Measurements from ENCODE around the gene PGF.
"Not testable (repeated sequence)": the region's sequence is repeated elsewhere in the genome, so short reads cannot be mapped to it uniquely, and the experiment has no call there.

Gene PGF

DNA sequence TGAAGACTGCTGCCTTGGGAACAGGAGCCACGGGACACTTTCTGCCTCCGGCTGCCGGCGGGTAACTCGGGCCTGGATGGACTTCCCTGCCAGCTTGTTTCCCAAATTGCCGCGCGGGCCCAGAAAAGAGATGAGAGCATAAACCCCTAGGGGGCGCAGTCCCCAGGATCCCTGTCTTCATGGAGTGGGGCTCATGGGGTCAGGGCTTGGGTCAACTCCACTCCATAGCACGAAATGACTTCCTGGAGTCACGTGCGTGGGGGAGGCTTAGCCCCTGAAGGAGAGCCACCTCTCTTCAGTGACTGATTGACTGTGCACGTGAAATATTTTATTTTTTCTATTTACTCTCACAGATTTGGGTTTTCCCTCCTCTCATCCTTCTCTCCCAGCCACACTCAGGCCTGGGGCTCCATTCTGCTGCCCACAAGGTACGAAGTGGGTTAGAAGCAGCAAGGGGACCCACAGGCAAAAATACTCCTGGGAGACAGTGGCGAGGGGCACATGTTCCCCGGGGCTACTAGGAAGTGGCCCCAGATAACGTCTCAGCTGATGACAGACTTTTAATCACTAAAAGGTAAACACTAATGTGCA, 10.0 kb downstream of the PGF start:
- peak; percentile 65 for DNase-seq (ENCODE audit: low spot score)
- FAIRE-seq: no peak

DNA sequence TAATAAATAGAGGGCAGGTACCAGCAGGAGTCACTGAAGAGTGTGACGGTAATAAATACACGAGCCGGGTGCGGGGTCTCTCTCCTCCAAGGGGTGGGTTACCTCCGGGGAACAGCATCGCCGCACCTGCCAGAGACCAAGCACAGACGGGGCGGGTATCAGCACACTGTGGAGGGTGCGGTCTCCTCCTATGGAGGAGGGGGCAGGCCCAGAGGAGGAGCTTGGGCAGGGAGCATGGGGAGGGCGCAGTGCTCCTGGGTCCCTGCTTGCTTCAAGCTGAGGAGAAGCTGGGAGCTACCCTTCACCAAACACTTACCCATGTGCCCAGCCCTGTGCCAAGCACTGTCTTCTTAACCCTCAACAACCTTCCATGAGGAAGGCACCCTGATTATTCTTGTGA, 12.8 kb downstream of the PGF start:
- DNase-seq (ENCODE audit: low spot score) (no peak), FAIRE-seq (no peak)

DNA sequence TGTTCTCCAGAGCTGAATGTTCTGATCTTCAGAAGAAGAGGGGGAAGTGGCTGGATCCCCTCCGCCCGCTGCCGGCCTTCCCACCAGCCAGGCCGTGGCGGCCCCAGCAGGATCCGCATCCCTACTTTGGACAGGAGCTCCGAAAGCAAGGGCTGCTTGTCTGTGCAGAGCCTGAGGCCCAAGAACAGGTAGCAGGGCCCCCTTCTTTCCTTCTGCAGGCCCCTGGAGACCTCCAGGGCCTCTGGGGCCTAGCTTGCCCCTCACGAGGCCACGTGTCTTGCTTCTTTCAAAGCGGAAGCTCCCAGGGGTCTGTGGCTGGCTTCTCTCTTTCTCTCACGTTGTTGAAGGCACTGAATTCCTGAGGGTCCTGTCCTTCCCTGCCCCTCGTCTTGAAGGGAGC, 13.2 kb downstream of the PGF start:
- no peak for FAIRE-seq
- no peak for DNase-seq (ENCODE audit: low spot score)

DNA sequence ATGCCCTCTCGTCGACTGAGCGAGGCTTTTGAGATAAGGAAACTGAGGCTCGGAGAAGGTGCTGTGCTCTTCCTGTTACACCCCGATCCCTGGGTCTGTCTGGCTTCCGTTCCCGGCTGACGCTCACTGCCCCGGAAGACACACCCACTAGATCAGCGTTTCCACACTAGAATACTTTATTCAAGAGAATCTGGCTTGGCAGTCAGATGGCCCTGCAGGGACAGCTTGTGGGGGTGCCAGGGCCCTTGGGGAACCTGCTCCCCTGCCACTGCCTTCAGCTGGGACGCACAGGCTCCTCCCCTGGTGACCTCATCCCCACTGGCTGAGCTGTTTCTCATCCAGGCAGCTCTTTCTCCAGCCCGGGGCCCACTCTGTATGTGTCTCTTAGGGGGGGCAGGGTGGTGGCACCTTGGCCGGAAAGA, 13.7 kb downstream of the PGF start:
- FAIRE-seq (no peak), DNase-seq (ENCODE audit: low spot score) (no peak)

DNA sequence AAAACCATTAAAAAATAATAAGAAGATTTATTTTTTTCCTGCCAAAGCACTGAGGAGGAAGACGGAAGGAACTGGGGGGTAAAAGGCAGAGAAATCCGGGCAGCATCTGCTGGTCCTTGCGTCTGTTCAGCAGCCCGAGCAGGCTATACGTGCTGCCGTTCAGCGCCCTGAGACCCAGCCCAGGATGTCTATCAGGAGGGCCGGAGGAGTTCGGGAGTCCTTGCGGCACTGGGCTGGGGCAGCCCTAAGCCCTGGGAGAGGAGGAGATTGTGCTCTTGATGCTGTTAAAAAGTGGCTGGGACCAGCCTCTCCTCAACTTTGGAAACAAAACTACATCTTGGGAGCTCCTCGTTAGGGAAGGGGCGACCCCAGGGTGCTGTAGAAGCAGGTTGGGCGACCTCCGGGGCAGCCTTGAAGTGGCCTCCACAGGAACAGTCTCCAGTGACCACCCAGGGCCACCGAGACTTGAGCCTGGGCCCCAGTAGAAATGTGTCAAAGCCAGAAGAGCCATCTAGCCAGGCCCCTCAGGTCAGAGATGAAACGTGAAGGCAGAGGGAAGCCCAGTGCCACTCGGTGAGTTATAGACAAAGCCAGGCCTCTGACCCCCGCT, 14.3 kb downstream of the PGF start:
- no peak for DNase-seq (ENCODE audit: low spot score)
- no peak for FAIRE-seq

DNA sequence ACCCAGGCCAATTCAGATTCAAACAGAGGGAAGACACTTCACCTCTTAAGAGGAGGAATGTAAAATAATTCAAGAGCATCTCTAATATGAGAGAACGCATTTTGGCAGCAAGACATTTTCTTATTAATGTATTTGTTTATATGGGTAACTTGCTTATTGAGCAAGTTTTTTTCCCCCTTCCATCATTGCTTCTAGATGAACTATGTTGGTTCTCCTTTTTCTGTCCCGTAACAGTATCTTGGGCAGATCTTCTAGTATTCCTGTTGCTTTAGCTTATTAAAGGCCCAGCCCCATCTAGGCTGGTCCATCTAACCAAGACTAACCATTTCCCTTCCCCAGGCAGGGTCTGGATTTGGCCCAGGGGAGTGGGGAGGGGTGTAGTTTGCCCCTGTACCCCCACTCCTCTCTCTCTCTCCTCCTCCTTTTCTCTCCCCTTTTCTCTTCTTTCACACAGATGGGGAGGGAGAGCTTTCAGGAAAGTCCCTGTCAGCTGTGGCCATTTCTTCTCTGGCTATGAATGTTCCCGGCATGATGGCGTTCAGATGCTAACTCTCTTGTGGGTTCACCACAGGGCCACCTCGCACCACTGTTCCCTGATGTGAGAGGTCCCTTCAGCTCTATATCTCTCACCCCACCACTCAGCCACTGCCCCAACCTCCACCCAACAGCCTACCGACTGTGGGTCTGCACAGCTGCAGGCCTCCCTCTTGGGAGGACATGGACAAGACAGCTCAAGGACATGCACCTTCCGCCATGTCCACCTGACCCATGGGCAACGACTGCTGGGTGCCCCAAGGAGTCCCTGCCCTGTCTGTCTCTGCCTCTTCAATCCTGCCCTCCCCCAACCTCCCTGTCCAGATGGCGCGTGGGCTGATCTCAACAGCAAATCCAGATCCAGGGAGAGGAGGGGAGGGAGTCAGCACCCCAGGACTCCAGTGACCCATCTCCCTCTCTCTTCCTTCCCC, 16.6 kb downstream of the PGF start:
- peak; percentile 85 for FAIRE-seq
- no peak for DNase-seq (ENCODE audit: low spot score)

DNA sequence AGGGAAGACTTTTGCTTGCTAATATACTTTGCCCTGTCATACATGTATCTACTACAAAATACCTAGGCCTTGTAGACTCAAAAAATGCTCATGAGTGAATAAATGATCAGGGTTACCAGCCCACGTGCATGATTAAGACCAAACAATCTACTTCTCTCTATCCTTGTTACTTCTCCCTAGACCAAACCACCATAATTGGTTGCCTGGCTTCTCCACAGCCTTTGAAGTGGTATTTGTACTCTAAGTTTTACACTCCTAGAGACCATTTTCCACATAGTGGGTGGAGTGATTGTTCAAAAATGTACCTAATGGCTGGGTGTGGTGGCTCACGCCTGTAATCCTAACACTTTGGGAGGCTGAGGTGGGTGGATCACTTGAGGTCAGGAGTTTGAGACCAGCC, 18.2 kb downstream of the PGF start:
- FAIRE-seq: no peak

DNA sequence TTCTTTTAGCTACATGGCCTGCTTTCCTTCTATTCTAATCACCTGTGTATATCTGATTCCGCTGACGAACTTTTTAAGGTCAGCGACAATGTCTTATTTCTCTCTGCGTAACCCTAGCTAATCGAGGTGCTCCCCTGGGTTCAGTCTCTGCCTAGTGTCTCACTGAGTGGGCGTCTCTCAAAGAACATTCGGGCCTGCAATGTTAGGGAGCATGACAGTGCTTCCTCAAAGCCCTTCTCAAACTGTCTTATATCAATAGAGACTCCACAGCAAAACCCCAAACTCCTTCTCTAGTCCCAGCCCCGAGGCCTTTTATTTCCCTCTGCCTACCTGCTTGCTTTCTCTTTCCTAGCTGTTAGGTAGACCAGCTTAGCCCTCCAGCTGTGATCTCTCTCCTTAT, 18.7 kb downstream of the PGF start:
- DNase-seq (ENCODE audit: low spot score): no peak

More for the DNA sequence above, 18.2 kb downstream of the PGF start:
- no peak for DNase-seq (ENCODE audit: low spot score)

DNA sequence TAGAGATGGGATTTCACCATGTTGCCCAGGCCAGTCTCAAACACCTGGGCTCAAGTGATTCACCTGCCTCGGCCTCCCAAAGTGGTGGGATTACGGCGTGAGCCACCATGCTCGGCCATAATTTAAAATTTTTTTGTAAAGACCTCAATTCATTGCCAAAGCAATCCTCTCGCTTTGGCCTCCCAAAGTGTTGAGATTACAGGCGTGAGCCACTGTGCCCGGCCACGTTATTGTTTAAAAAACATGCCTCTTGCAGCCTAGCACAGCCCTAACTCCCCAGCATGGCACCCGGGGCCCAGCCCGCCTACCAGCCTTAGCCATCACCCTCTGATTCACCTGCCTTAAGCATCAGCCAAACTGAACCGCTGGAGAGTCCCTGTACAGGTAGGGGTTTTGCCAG, 19.2 kb downstream of the PGF start:
- no peak for FAIRE-seq

More for the DNA sequence above, 18.7 kb downstream of the PGF start:
- FAIRE-seq: no peak

DNA sequence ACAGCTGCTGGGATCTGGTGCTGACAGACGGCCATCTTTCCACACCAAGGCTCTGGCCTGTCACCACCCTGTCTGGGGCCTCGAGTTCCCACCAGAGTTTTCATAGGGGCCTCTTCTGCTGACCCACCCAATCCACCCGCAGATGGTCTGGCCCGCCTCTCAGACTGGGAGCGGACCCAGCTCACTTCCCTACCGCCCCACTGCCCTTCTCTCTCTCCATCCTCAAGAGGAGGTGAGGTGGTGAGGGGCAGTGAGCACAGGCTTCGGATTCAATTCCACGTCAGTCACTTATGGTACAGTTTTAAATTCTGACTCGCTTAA, 20.1 kb downstream of the PGF start:
- FAIRE-seq: no peak
- DNase-seq (ENCODE audit: low spot score): no peak

More for the DNA sequence above, 19.2 kb downstream of the PGF start:
- no peak for DNase-seq (ENCODE audit: low spot score)

DNA sequence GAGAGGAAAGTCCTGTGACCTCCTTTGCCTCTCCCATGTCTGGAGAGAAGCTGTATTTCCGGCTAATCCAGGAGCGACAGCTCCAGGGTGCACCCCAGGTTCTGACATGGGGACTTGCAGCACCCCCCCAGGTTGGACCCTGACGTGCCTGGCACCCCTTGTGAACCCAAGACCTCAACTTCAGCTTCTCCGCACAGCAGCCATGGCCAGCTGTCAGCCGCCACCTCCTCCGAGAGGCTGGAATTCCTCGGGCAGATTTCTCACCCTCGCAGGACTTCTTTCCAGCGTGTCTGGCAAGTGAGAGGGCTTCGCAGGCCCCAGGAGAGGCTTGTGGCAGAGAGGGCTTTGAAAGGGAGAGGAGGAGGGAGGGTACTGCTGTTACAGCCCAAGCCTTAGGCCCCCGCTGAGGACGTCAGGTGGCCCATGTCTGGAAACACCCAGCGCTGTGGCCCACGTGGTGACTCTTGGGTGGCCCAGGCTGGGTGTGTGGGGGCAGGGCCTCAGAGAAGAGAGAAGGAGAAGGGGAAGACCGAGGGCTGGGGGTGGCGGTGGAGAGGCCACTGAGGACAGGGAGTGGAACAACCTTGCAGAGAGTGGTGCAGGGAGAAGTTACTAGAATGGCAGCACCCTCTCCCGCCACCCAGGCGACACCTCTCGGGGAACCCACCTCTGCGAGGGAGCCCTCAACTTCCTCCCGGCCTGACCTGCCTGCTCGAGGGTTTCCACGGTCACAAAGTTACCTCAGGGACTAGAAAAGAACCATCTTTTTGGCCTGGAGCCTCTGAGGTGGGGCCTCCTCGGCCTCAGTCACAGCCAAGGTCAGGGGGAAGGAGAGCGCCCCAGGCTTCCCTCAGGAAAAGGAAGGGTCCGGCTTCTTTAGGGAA, 20.7 kb downstream of the PGF start:
- DNase-seq (ENCODE audit: low spot score) (no peak), FAIRE-seq (no peak)

DNA sequence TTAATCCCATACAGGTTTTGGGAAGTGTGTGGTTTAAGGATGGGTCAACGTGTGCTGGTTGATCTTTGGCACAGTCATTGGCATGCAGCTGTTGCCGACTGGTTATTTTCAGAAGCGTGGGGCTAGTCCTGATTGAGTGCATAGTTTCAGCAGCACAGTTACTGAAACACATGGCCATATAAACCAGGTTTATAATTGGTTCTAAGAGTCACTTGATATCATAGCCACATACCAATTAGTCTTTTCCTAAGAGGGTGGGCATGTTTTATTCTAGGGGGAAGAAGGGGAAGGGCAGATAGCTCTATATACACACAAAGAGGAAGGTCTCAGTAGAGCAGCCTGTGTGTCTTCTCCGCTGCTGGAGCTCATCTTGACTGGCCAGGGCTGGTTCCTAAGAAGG, 21.4 kb downstream of the PGF start:
- DNase-seq (ENCODE audit: low spot score): no peak
- FAIRE-seq: no peak

DNA sequence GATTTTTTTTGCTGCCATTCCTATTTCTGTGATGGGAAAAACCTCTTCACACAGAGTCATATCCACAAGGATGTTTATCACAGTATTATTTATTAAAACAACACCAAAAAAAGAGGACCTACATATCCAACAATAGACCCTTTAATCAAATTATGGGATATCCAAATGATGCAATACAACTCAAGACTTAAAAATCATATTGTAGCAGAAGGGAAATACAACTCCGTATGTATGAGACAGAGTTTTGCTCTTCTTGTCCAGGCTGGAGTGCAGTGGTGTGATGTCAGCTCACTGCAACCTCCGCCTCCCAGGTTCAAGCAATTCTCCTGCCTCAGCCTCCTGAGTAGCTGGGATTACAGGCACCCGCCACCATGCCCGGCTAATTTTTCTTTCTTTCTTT, 22.5 kb downstream of the PGF start:
- FAIRE-seq: not testable (repeated sequence)

DNA sequence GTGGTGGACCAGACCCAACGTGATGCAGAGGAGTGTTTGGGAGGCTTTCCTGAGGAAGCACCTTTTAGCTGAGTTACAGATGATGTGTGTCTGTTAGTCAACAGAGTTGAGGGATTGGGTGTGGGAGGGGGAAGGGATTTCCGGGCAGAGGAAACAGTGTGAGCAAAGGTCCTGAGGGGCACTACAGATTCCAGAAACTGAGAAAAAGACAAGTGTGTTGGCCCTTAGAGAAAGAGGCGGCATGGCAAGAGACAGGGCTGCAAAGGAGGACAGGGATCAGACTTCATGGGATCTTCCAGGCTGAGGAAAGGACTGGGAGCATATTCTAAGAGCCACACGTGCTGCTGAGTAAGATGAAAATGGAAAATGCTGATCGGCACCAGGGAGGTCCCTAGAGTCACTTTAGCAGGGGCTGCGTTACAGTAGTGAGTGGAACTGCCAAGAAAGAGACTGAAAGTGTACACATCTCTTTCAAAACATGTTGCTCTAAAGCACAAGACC, 22.9 kb downstream of the PGF start:
- no peak for FAIRE-seq

More for the DNA sequence above, 22.5 kb downstream of the PGF start:
- not testable (repeated sequence) for DNase-seq (ENCODE audit: low spot score)

DNA sequence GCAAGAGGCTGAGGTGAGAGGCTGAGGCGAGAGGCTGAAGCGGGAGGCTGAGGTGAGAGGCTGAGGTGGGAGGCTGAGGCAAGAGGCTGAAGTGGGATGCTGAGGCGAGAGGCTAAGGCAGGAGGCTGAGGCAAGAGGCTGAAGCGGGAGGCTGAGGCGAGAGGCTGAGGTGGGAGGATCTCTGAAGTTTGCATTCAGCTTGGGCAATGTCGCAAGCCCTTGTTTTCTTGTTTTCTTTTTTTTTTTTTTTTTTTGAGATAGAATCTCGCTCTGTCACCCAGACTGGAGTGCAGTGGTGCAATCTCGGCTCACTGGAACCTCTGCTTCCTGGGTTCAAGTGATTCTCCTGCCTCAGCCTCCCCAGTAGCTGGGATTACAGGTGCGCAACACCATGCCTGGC, 23.7 kb downstream of the PGF start:
- FAIRE-seq; DNase-seq (ENCODE audit: low spot score): not testable (repeated sequence)

More for the DNA sequence above, 22.9 kb downstream of the PGF start:
- no peak for DNase-seq (ENCODE audit: low spot score)

DNA sequence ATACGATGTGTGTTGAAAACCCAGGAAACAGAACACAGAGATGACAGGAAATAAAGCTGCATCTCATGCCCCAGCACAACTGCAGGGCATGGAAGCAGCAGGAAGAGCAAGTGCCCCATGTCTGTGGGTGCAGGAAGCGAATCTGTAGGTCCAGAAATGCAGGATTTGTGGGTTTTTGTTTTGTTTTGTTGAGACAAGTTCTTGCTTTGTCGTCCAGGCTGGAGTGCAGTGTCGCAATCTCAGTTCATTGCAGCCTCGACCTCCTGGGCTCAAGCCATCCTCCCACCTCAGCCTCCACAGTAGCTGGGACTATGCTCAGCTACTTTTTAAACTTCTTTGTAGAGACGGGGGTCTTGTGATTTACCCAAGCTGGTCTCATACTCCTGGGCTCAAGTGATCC, 26.2 kb downstream of the PGF start:
- FAIRE-seq: no peak
- DNase-seq (ENCODE audit: low spot score): no peak

DNA sequence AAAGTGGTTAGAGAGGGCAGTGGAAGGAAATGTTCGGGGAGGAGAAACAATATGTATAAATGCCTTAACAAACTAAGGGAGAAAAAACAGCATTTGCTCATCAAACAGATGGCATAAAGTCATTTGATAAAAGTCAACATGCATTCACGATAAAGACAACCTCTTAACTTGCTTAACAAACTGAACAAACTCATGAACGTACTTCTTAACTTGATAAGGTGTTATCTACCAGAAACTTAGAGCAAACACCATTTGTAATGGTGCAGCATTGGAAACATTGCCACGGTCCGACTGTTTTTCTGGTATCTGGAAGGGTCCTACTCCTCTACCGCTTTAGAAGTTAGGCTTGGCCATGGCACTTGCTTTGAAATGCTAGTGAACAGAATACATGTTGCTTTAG, 28.2 kb downstream of the PGF start:
- FAIRE-seq: peak; percentile 5

DNA sequence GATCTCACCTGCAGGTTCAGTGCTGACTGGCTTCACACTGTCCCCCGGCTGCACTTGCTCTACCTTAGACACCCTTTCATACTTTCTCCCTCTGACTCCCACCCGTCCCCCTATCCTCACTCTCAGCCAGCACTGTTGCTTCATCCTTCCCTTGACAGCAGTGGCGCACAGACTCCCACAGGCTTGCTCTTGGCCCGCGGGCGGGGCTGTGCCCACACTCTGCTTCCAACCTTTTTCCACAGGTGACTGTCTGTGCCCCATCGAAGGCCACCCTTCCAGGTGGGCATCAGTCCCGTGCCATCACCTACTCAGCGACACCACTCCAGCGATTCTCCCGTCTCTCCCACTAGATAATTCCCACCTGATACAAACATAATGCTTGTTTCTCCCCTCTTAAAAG, 31.3 kb downstream of the PGF start:
- no peak for FAIRE-seq
- DNase-seq (ENCODE audit: low spot score): no peak

More for the DNA sequence above, 28.2 kb downstream of the PGF start:
- DNase-seq (ENCODE audit: low spot score): no peak

DNA sequence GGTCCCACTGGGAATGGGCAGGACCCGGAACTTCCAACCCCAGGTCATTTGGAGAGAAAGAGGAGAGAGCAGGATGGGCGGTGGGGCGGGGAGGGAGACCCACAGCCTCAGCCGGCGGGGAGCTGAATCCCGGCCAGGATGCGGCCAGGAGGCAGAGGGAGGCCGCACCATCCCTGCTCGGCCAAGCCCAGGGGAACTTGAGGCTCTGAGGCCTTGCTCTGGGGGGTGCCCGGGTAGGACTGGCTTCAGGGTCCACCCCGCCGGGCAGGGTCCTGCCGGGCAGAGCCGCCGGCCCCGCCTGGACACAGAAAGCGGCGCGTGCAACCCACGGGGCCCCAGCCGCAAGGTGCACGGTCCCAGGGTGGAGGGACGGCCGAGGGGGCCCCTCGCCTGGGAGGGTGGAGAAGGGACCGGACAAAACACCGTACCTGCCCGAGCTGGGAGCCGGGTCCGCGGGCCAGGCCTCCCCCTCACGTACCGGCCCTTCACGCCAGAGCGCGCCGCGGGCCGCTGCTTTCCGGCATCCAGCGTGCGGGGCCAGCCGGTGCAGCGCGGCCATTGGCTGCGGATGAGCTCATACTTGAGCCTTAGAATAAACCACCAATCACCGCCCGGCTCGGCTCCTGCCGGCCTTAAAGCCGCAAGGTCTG, 32.5 kb downstream of the PGF start, which contains the start of gene RPS6KL1:
RPS6KL1 (minus strand) TSS at position 509 of the 650 bp plus-strand sequence. CDS start 1,719 bp downstream, outside the sequence.
- DNase-seq (ENCODE audit: low spot score) (no peak), FAIRE-seq (no peak)

DNA sequence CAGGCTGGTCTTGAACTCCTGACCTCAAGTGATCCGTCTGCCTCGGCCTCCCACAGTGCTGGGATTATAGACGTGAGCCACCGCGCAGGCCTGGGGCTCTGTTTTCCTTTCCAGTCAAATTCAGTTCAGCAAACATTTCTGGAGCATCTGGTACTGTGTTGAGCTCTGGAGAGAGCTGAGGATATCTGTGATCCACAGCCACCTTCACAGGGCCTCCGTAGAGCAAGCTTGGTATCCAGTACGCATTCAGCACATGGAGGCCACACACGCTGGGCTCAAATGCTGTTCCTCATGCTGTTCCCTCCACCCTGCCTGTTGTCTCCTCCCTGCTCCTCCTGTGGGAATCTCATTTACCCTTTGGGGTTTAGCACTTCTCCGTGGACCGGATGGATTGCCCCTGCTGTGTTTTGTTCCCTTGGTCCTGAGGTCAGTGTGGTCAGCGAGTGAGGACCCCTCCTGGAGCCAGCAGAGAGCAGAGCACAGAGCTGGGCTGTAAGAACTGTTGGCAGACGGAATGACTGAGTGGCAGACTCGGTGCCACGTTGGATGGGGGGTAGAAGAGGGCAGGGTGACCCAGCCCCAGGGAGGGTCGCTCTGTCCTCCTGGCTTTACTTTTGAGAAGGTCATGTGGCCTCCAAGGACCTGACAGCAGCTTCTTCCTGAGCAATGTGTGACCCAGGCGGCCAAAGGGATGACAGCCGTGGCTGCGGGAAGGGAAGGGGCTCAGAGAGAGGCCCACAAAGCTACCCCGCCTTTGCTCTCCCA, 33.2 kb downstream of the PGF start:
- DNase-seq (ENCODE audit: low spot score): no peak

More for the DNA sequence above, 33.2 kb downstream of the PGF start:
- no peak for FAIRE-seq

All from urothelium cell line (cell line).